Mesendoderm (in vitro differentiated cells): ENCODE data around the gene FAM200C.
A peak's percentile ranks its signal among the peaks of the same experiment; 100 is the strongest.

Experiments used
- DNase-seq: peaks from one replicate; pipeline ENCODE4 v3.0.0; 2013
- H2AK5ac ChIP-seq: 2 replicates; pipeline ENCODE4 v1.6.1; 2013; ENCODE audit warnings: low read length, inconsistent platforms
- H2BK120ac ChIP-seq: 2 replicates; pipeline ENCODE4 v1.6.1; 2013; ENCODE audit warnings: low read depth, mild to moderate bottlenecking, low read length, moderate library complexity, mixed read lengths
- H2BK15ac ChIP-seq: replicated peaks from 2 replicates; pipeline ENCODE4 v1.6.1; 2013; ENCODE audit warnings: low read depth, mild to moderate bottlenecking, moderate library complexity
- H2BK5ac ChIP-seq: 2 replicates; pipeline ENCODE4 v1.6.1; 2013; ENCODE audit warnings: low read length, inconsistent platforms
- H3K18ac ChIP-seq: 2 replicates; pipeline ENCODE4 v1.6.1; 2013; ENCODE audit warnings: mild to moderate bottlenecking, low read length, mixed read lengths
- H3K23ac ChIP-seq: one replicate; pipeline ENCODE4 v1.6.1; 2013; ENCODE audit warnings: low read length
- H3K27ac ChIP-seq: 2 replicates; pipeline ENCODE4 v1.5.1; 2013; ENCODE audit warnings: low read depth, mild to moderate bottlenecking, inconsistent platforms, low read length, moderate library complexity
- H3K27me3 ChIP-seq: 2 replicates; pipeline ENCODE4 v1.6.1; 2013; ENCODE audit warnings: low read length, control low read depth, mild to moderate bottlenecking, inconsistent platforms; ENCODE audit not compliant: insufficient read depth, poor library complexity
- H3K36me3 ChIP-seq: 2 replicates; pipeline ENCODE4 v1.6.1; 2013; ENCODE audit warnings: low read length, inconsistent platforms; ENCODE audit not compliant: control insufficient read depth, insufficient read depth
- H3K4ac ChIP-seq: one replicate; pipeline ENCODE4 v1.6.1; 2013; ENCODE audit warnings: low read depth, mild to moderate bottlenecking, low read length, moderate library complexity
- H3K4me1 ChIP-seq: 2 replicates; pipeline ENCODE4 v1.6.1; 2013; ENCODE audit warnings: low read depth, low read length, inconsistent platforms; ENCODE audit not compliant: control insufficient read depth
- H3K4me2 ChIP-seq: 2 replicates; pipeline ENCODE4 v1.6.1; 2013; ENCODE audit warnings: low read length
- H3K4me3 ChIP-seq: 2 replicates; pipeline ENCODE4 v1.5.1; 2013; ENCODE audit warnings: mild to moderate bottlenecking, low read length
- H3K56ac ChIP-seq: one replicate; pipeline ENCODE4 v1.6.1; 2013; ENCODE audit warnings: low read length
- H3K79me1 ChIP-seq: 2 replicates; pipeline ENCODE4 v1.6.1; 2013; ENCODE audit warnings: low read length, inconsistent platforms
- H3K79me2 ChIP-seq: 2 replicates; pipeline ENCODE4 v1.6.1; 2013; ENCODE audit warnings: mild to moderate bottlenecking, low read length; ENCODE audit not compliant: control insufficient read depth, insufficient read depth
- H3K9ac ChIP-seq: 2 replicates; pipeline ENCODE4 v1.6.1; 2013; ENCODE audit warnings: low read length, inconsistent platforms
- H4K5ac ChIP-seq: one replicate; pipeline ENCODE4 v1.6.1; 2013; ENCODE audit warnings: low read length
- H4K8ac ChIP-seq: one replicate; pipeline ENCODE4 v1.6.1; 2013; ENCODE audit warnings: low read depth, mild to moderate bottlenecking, control low read depth, low read length, moderate library complexity
- WGBS: extraction: QIAGEN DNeasy Blood & Tissue Kit; methylation state at CpG from one replicate; pipeline ENCODE4 v1.1.7; 2013; ENCODE audit warnings: low lambda C conversion rate, missing lambda C conversion rate; ENCODE audit not compliant: insufficient coverage; ENCODE audit errors: extremely low coverage; 5-methylcytosine and 5-hydroxymethylcytosine counted together

The FAM200C gene

GRCh38 chr5:160444407-160444806, 44.6 kb upstream of the FAM200C start:
- Histone ChIP-seq H3K23ac (no peak overlapping the region), H3K4me3 (no peak overlapping the region), H2BK5ac (no peak overlapping the region), H3K27ac (no peak overlapping the region), H3K4ac (no peak overlapping the region), H3K36me3 (no peaks in the 10 kb centered on the region), H2BK120ac (no peak overlapping the region), H2AK5ac (no peak overlapping the region), H3K56ac (no peak overlapping the region), H3K27me3 (no peaks in the 10 kb centered on the region), H3K79me2 (no peaks in the 10 kb centered on the region), H2BK15ac (no peak overlapping the region), H4K8ac (no peak overlapping the region), H3K4me1 (no peaks in the 10 kb centered on the region), H3K4me2 (no peak overlapping the region), H3K79me1 (no peaks in the 10 kb centered on the region), H3K18ac (no peak overlapping the region), H3K9ac (no peak overlapping the region), H4K5ac (no peak overlapping the region)
- no CpG with 5 or more reads among the region's 1 CpG for WGBS
- no peak for DNase-seq

GRCh38 chr5:160442824-160443431, 43.1 kb upstream of the FAM200C start:
- no peaks in the 10 kb centered on the region for H3K36me3 ChIP-seq
- DNase-seq = no peak
- H2AK5ac ChIP-seq = no peak overlapping the region
- no peak overlapping the region for H4K8ac ChIP-seq
- no peak overlapping the region for H3K27ac ChIP-seq
- no peaks in the 10 kb centered on the region for H3K4me1 ChIP-seq
- no peak overlapping the region for H2BK15ac ChIP-seq
- no peak overlapping the region for H3K18ac ChIP-seq
- no peak overlapping the region for H3K9ac ChIP-seq
- H3K23ac ChIP-seq = no peak overlapping the region
- no peaks in the 10 kb centered on the region for H3K27me3 ChIP-seq
- H4K5ac ChIP-seq = no peak overlapping the region
- no peak overlapping the region for H3K4me3 ChIP-seq
- no peak overlapping the region for H2BK5ac ChIP-seq
- H2BK120ac ChIP-seq = no peak overlapping the region
- no peak overlapping the region for H3K4ac ChIP-seq
- no CpG with 5 or more reads among the region's 4 CpGs for WGBS
- H3K4me2 ChIP-seq = no peak overlapping the region
- no peaks in the 10 kb centered on the region for H3K79me2 ChIP-seq
- H3K79me1 ChIP-seq = no peaks in the 10 kb centered on the region
- no peak overlapping the region for H3K56ac ChIP-seq

- Histone ChIP-seq H3K23ac (no peak overlapping the region), H3K18ac (no peak overlapping the region), H2BK15ac (no peak overlapping the region), H3K9ac (no peak overlapping the region), H3K4me1 (no peaks in the 10 kb centered on the region), H3K4me2 (no peak overlapping the region), H2BK120ac (no peak overlapping the region), H3K79me2 (no peaks in the 10 kb centered on the region), H2BK5ac (no peak overlapping the region), H3K4me3 (no peak overlapping the region), H3K27me3 (no peaks in the 10 kb centered on the region), H4K8ac (no peak overlapping the region), H3K79me1 (no peaks in the 10 kb centered on the region), H3K4ac (no peak overlapping the region), H3K36me3 (no peaks in the 10 kb centered on the region), H4K5ac (no peak overlapping the region), H3K56ac (no peak overlapping the region), H3K27ac (no peak overlapping the region), H2AK5ac (no peak overlapping the region)
- WGBS = no CpG with 5 or more reads among the region's 1 CpG
- DNase-seq = no peak
These were observed 41.5 kb upstream of the FAM200C start for GRCh38 chr5:160441311-160441781.

GRCh38 chr5:160439205-160439600, 39.3 kb upstream of the FAM200C start:
- Histone ChIP-seq H2BK5ac (no peak overlapping the region), H3K9ac (peak overlapping the region; percentile 26), H3K56ac (peak overlapping the region; percentile 61), H3K27me3 (no peaks in the 10 kb centered on the region), H3K36me3 (no peaks in the 10 kb centered on the region), H3K18ac (no peak overlapping the region), H4K8ac (no peak overlapping the region), H3K79me2 (no peaks in the 10 kb centered on the region), H4K5ac (no peak overlapping the region), H2BK120ac (no peak overlapping the region), H3K4me1 (no peaks in the 10 kb centered on the region), H2AK5ac (no peak overlapping the region), H3K23ac (no peak overlapping the region), H2BK15ac (no peak overlapping the region), H3K4ac (no peak overlapping the region), H3K4me3 (no peak overlapping the region), H3K4me2 (peak overlapping the region; percentile 87), H3K79me1 (no peaks in the 10 kb centered on the region), H3K27ac (no peak overlapping the region)
- peak; percentile 88 for DNase-seq
- WGBS = no CpG with 5 or more reads among the region's 11 CpGs

- Histone ChIP-seq H3K79me2 (no peaks in the 10 kb centered on the region), H3K18ac (no peak overlapping the region), H3K56ac (peak overlapping the region; percentile 58), H3K4me2 (peak overlapping the region; percentile 87), H4K8ac (no peak overlapping the region), H2AK5ac (no peak overlapping the region), H3K79me1 (no peaks in the 10 kb centered on the region), H3K4me1 (no peaks in the 10 kb centered on the region), H4K5ac (no peak overlapping the region), H3K36me3 (no peaks in the 10 kb centered on the region), H3K4me3 (no peak overlapping the region), H3K27me3 (no peaks in the 10 kb centered on the region), H3K23ac (no peak overlapping the region), H3K4ac (no peak overlapping the region), H2BK5ac (no peak overlapping the region), H3K9ac (peak overlapping the region; percentile 26), H2BK15ac (no peak overlapping the region), H3K27ac (no peak overlapping the region), H2BK120ac (no peak overlapping the region)
- peak; percentile 85 for DNase-seq
- WGBS = no CpG with 5 or more reads among the region's 18 CpGs
These were observed 38.7 kb upstream of the FAM200C start for GRCh38 chr5:160438316-160439204.
